SU-DHL-6 (cell line): ENCODE data around the gene ATP2A1.

Source experiments
- CTCF ChIP-seq: fragments of 200-600 bp; sonication (generic); IDR thresholded peaks from one replicate; pipeline ENCODE4 v1.5.1; 2017; ENCODE audit warnings: antibody characterized with exemption, mild to moderate bottlenecking, low read length, moderate library complexity; ENCODE audit not compliant: insufficient read depth, poor library complexity, severe bottlenecking
- EZH2phosphoT487 ChIP-seq: fragments of 200-600 bp; sonication (generic), shearing (Covaris generic); conservative IDR thresholded peaks from 2 replicates; pipeline ENCODE4 v1.6.1; 2018; ENCODE audit warnings: mild to moderate bottlenecking, antibody characterized with exemption, low read length, moderate library complexity, mixed read lengths

GRCh38 chr16:28899882-28900590 lies 21.7 kb downstream of the ATP2A1 start:
- TF ChIP-seq CTCF = no peak
- no peak for TF ChIP-seq EZH2phosphoT487
